ENCODE results near the gene DNASE1. TPM values are rescaled to one million over a fixed set of nuclear protein-coding genes. Genes with fewer than 3 reads are reported as not detected.

Gene DNASE1
- polyA plus RNA-seq, 1 experiment, result 10.9 TPM

DNA sequence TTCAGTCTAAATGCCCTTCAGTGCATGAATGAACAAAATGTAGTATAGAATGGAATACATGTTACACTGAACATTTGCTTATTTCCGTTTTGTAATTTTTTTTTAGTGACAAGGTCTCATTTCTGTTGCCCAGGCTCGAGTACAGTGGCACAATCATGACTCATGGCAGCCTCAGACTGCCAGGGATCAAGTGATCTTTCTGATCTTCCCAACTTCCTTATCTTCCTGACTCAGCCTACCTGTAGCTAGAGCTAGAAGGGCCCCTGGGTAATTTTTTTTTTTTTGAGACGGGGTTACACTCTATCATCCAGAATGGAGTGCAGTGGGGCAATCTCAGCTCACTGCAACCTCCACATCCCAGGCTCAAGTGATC, 35.7 kb upstream of the DNASE1 start:
- H3K27me3 ChIP-seq (ENCODE audit: control insufficient read depth, insufficient read depth, low read length), result no peaks in the 10 kb centered on the region
- ChIA-PET POLR2A (no interaction called here), CTCF (no interaction called here)
- no peaks in the 10 kb centered on the region; the same call in 1 of the 2 replicates for H3K36me3 ChIP-seq (ENCODE audit: control insufficient read depth, insufficient read depth, low read length)
- no peak overlapping the region for H3K4me3 ChIP-seq (ENCODE audit: low read depth, low read length)
- no peak for DNase-seq (ENCODE audit: low read depth)
- TF ChIP-seq, protein P1, sequence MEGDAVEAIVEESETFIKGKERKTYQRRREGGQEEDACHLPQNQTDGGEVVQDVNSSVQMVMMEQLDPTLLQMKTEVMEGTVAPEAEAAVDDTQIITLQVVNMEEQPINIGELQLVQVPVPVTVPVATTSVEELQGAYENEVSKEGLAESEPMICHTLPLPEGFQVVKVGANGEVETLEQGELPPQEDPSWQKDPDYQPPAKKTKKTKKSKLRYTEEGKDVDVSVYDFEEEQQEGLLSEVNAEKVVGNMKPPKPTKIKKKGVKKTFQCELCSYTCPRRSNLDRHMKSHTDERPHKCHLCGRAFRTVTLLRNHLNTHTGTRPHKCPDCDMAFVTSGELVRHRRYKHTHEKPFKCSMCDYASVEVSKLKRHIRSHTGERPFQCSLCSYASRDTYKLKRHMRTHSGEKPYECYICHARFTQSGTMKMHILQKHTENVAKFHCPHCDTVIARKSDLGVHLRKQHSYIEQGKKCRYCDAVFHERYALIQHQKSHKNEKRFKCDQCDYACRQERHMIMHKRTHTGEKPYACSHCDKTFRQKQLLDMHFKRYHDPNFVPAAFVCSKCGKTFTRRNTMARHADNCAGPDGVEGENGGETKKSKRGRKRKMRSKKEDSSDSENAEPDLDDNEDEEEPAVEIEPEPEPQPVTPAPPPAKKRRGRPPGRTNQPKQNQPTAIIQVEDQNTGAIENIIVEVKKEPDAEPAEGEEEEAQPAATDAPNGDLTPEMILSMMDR (IDR thresholded peaks at IDR 0.05; ENCODE audit: insufficient read depth, low read depth, low read length), result no peak

DNA sequence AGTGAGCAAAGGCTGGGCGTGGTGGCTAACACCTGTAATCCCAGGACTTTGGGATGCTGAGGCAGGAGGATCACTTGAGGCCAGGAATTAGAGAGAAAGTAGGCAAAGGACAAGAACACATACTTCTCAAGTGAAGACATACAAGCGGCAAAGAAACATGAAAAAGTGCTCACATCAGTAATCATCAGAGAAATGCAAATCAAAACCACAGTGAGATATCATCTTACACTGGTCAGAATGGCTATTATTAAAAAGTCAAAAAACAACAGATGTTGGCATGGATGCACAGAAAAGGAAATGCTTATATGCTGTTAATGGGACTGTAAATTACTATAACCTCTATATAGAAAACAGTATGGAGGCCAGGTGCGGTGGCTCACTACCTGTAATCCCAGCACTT, 30.8 kb upstream of the DNASE1 start:
- TF ChIP-seq, protein P1 (IDR thresholded peaks at IDR 0.05; ENCODE audit: insufficient read depth, low read depth, low read length), result no peak
- no peak overlapping the region for H3K4me3 ChIP-seq (ENCODE audit: low read depth, low read length)
- H3K36me3 ChIP-seq (ENCODE audit: control insufficient read depth, insufficient read depth, low read length), result no peaks in the 10 kb centered on the region; the same call in 1 of the 2 replicates
- no peak for DNase-seq (ENCODE audit: low read depth)
- ChIA-PET POLR2A (no interaction called here), CTCF (interaction anchor here (0.6 kb wide), 1 partner anchor 26 kb away, joined by 3 read pairs; no protein-coding TSS in a partner anchor)
- H3K27me3 ChIP-seq (ENCODE audit: control insufficient read depth, insufficient read depth, low read length), result no peaks in the 10 kb centered on the region

DNA sequence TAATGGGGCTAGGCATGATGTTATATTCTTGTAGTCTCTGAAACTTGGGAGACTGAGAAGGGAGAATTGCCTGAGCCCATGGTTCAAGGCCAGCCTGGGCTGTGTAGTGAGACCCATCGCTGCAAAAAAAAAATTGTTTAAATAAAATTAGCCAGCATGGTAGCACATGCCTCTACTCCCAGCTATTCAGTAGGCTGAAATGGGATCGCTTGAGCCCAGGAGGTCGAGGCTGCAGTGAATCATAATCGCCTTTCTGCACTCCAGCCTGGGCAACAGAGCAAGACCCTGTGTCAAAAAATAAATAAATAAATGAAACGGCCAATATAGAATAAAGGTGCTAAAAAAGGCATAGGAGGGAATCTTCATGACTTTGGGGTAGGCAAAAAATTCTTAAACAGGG, 29.2 kb upstream of the DNASE1 start:
- DNase-seq (ENCODE audit: low read depth), result no peak
- H3K36me3 ChIP-seq (ENCODE audit: control insufficient read depth, insufficient read depth, low read length), result no peaks in the 10 kb centered on the region; the same call in 1 of the 2 replicates
- no peak overlapping the region for H3K4me3 ChIP-seq (ENCODE audit: low read depth, low read length)
- ChIA-PET POLR2A (no interaction called here), CTCF (interaction anchor here (0.9 kb wide), 1 partner anchor 11 kb away, joined by 4 read pairs; no protein-coding TSS in a partner anchor)
- no peaks in the 10 kb centered on the region for H3K27me3 ChIP-seq (ENCODE audit: control insufficient read depth, insufficient read depth, low read length)
- TF ChIP-seq, protein P1 (IDR thresholded peaks at IDR 0.05; ENCODE audit: insufficient read depth, low read depth, low read length), result no peak

DNA sequence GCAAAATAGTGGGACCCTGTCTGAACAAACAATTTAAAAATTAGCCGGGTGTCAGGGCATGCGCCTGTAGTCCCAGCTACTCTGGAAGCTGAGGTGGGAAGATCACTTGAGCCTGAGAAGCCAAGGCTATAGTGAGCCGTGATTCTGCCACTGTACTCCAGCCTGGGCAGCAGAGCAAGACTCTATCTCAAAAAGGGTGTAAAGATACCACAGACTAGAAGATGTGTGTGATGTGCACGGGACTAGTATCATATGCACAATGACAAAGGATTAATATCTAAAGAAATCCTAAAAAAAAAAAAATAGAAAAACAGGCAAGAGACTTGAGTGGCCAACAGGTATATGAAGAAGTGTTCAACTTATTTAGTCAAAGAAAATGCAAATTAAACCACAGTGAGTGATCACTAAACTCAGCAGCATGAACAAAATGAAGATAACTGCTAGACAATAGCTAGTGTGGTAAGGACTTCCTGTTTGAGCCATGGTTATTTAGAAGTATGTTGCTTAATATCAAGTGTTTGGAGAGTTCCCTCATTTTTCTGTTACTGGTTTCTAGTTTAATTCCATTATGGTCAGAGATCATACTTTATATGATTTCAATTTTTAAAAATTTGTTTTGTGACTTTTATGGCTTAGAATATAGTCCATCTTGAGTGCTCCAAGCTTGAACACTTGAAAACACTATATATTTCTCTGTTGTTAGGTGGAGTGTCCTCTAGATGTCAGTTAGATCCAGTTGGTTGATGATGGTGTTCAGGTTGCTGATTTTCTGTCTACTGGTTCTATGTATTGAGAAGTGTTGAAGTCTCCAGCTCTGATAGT, 28.4 kb upstream of the DNASE1 start:
- Histone ChIP-seq H3K27me3 (ENCODE audit: control insufficient read depth, insufficient read depth, low read length) (no peaks in the 10 kb centered on the region), H3K36me3 (ENCODE audit: control insufficient read depth, insufficient read depth, low read length) (no peaks in the 10 kb centered on the region; the same call in 1 of the 2 replicates), H3K4me3 (ENCODE audit: low read depth, low read length) (no peak overlapping the region)
- TF ChIP-seq, protein P1 (IDR thresholded peaks at IDR 0.05; ENCODE audit: insufficient read depth, low read depth, low read length), result no peak
- ChIA-PET POLR2A (no interaction called here), CTCF (interaction anchor here (0.6 kb wide), 1 partner anchor 252 kb away, joined by 3 read pairs; no protein-coding TSS in a partner anchor)
- DNase-seq (ENCODE audit: low read depth), result no peak

DNA sequence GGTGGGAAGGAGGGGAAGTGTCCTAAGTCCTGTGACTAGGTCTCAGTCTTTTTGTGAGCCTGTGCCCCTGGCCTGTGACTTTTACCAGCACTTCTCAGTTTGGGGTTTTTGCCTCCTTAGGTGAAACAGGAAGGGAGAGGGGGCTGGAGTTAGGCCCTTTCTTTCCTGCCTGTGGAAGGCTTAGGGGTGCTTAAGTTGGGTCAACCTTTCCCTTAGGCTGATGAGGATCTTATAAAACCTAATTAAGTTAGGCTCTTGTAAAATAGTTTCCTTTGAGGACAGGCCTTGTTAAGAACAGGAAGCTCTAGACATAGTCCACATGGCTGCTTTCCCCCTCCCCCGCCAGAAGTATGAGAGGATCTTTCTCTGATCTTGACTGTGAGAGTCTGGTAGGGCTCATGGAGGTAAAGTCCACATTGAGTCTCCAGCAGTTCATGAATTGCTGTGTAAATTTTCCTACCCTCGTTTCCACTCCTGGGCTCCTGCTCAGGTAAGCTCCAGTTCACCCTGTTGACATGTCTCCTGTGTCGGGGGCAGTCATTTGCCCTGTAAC, 17.0 kb upstream of the DNASE1 start:
- H3K36me3 ChIP-seq (ENCODE audit: control insufficient read depth, insufficient read depth, low read length), result peaks cover 7% of the 10 kb centered on the region
- no peaks in the 10 kb centered on the region for H3K27me3 ChIP-seq (ENCODE audit: control insufficient read depth, insufficient read depth, low read length)
- TF ChIP-seq, protein P1 (IDR thresholded peaks at IDR 0.05; ENCODE audit: insufficient read depth, low read depth, low read length), result no peak
- no peak overlapping the region for H3K4me3 ChIP-seq (ENCODE audit: low read depth, low read length)
- no peak for DNase-seq (ENCODE audit: low read depth)
- ChIA-PET CTCF (interaction anchor here (0.6 to 1.2 kb wide), 4 partner anchors 14 to 229 kb away, joined by 3 to 4 read pairs (median 3); no protein-coding TSS in a partner anchor), POLR2A (no interaction called here)

Data from BJ (cell line).